K562 (cell line): ENCODE data around the gene DTNB. TPM values are rescaled to one million over a fixed set of nuclear protein-coding genes. Genes with fewer than 3 reads are reported as not detected.

ENCODE experiments used
- ATAC-seq: fragments of 200-7000 bp; cut with Tn5 transposase; 3 replicates; pipeline ENCODE4 v1.9.1; 2020; ENCODE audit warnings: moderate library complexity
- BruUV-seq: library from RNA; stranded (reverse); fragments of 400-500 nt; replicated peaks from 2 replicates; lab custom pipeline; 2021; lab: Mats Ljungman, UMichigan
- CTCF ChIA-PET: fragments of 300-600 bp; formaldehyde crosslinking; extraction: SDS; loops from one replicate; lab custom pipeline; 2021; ENCODE audit warnings: low intra/inter-chr PET ratio; lab: Yijun Ruan, JAX
- POLR2A ChIA-PET: fragments of 300-600, 350-650 bp; sonication (Branson Sonifier 250); formaldehyde crosslinking; extraction: SDS; loops from one replicate; lab custom pipeline; 2021; ENCODE audit warnings: antibody characterized with exemption, inconsistent platforms; lab: Yijun Ruan, JAX
- DNase-seq, 4 experiments: peaks; one replicate each; pipeline versions ENCODE4 v3.0.0 to v3.0.0-alpha.2; 2011 to 2018; ENCODE audit warnings: low spot score in 3 of 4, mixed read lengths in 3 of 4; ENCODE audit errors: extremely low read depth in 1 of 4
- FAIRE-seq: peaks from 2 replicates; lab custom pipeline; 2011; peaks lifted over from hg19 to GRCh38; lab: Jason Lieb, UNC
- H2AFZ ChIP-seq: 2 replicates; pipeline ENCODE4 v1.6.0; 2011; ENCODE audit warnings: low read depth, low read length, control low read depth, inconsistent platforms
- H3K27ac ChIP-seq: fragments of 200-600 bp; 3 replicates; pipeline ENCODE4 v1.8.0; 2011; ENCODE audit warnings: low read depth, mild to moderate bottlenecking, control low read depth, inconsistent platforms, low read length, moderate library complexity, mixed read lengths; ENCODE audit errors: extremely low read depth
- H3K27me3 ChIP-seq, 2 experiments: fragments of 300-600 bp in 1 of 2; 2 replicates in 1 of 2; 3 replicates in 1 of 2; pipeline versions ENCODE4 v1.6.0 to v1.8.0; 2011; ENCODE audit warnings: inconsistent platforms in 2 of 2, low read length in 2 of 2, mild to moderate bottlenecking in 1 of 2, mixed read lengths in 1 of 2, moderate library complexity in 1 of 2; ENCODE audit not compliant: control insufficient read depth in 2 of 2, insufficient read depth in 2 of 2
- H3K36me3 ChIP-seq: fragments of 300-600 bp; 3 replicates; pipeline ENCODE4 v1.8.0; 2011; ENCODE audit warnings: mild to moderate bottlenecking, low read length, inconsistent platforms; ENCODE audit not compliant: control insufficient read depth, insufficient read depth
- H3K4me1 ChIP-seq, 2 experiments: fragments of 200-600 bp in 1 of 2; replicated peaks in 1 of 2; 2 replicates in 1 of 2; 3 replicates in 1 of 2; pipeline versions ENCODE4 v1.5.1 to v1.8.0; 2011; ENCODE audit warnings: inconsistent platforms in 2 of 2, low read length in 2 of 2, mild to moderate bottlenecking in 1 of 2, mixed read lengths in 1 of 2, moderate library complexity in 1 of 2; ENCODE audit not compliant: control insufficient read depth in 2 of 2, insufficient read depth in 2 of 2
- H3K4me2 ChIP-seq: 2 replicates; pipeline ENCODE4 v1.6.1; 2011; ENCODE audit warnings: low read length, control low read depth, inconsistent platforms, mixed read lengths; ENCODE audit not compliant: insufficient read depth
- H3K4me3 ChIP-seq: fragments of 200-600 bp; sonication (generic), shearing (Covaris generic); 2 replicates; pipeline ENCODE4 v1.5.1; 2016; ENCODE audit warnings: control low read depth, inconsistent platforms
- H3K79me2 ChIP-seq: fragments of 200-600 bp; 3 replicates; pipeline ENCODE4 v1.8.0; 2011; ENCODE audit warnings: low read length, inconsistent platforms; ENCODE audit not compliant: control insufficient read depth, insufficient read depth
- H3K9ac ChIP-seq, 2 experiments: 2 replicates each; pipeline versions ENCODE4 v1.6.0 to v1.6.1; 2011; ENCODE audit warnings: low read depth in 2 of 2, low read length in 2 of 2, control low read depth in 1 of 2, inconsistent platforms in 1 of 2, mild to moderate bottlenecking in 1 of 2, mixed read lengths in 1 of 2; ENCODE audit not compliant: insufficient read depth in 1 of 2
- H3K9me1 ChIP-seq: one replicate; pipeline ENCODE4 v1.6.0; 2011; ENCODE audit warnings: inconsistent platforms, mild to moderate bottlenecking, low read length, moderate library complexity; ENCODE audit not compliant: control insufficient read depth, insufficient read depth
- H3K9me3 ChIP-seq: replicated peaks from 2 replicates; pipeline ENCODE4 v1.5.1; 2011; ENCODE audit warnings: low read depth, low read length, inconsistent platforms; ENCODE audit not compliant: control insufficient read depth, insufficient read depth
- H4K20me1 ChIP-seq: replicated peaks from 2 replicates; pipeline ENCODE4 v1.6.1; 2011; ENCODE audit warnings: low read length, inconsistent platforms, mixed read lengths; ENCODE audit not compliant: control insufficient read depth, insufficient read depth
- CEBPB ChIP-seq: fragments of 450-650 bp; IDR thresholded peaks from 2 replicates; pipeline ENCODE4 v1.6.1; 2016; ENCODE audit warnings: missing genetic modification characterization, missing compliant biosample characterization
- ELF2 ChIP-seq: fragments of 250-450 bp; sonication (Bioruptor Pico); IDR thresholded peaks from 2 replicates; pipeline ENCODE4 v1.5.0; 2021; ENCODE audit warnings: mild to moderate bottlenecking
- HDAC8 ChIP-seq: fragments of 450-650 bp; IDR thresholded peaks from 2 replicates; pipeline ENCODE4 v1.6.1; 2016; ENCODE audit warnings: mild to moderate bottlenecking, missing genetic modification characterization, moderate library complexity, missing compliant biosample characterization
- NR1H2 ChIP-seq: sonication (generic); formaldehyde crosslinking; IDR thresholded peaks from 2 replicates; pipeline ENCODE4 v1.4.0; 2020; ENCODE audit warnings: mild to moderate bottlenecking, missing genetic modification reagents
- SNRNP70 ChIP-seq: fragments of 200-400 bp; formaldehyde crosslinking; optimal IDR thresholded peaks from 2 replicates; pipeline ENCODE3; 2017; ENCODE audit warnings: low read depth, low read length
- SOX6 ChIP-seq: fragments of 450-650 bp; IDR thresholded peaks from 2 replicates; pipeline ENCODE4 v1.6.1; 2014; ENCODE audit warnings: mild to moderate bottlenecking
- SRF ChIP-seq, 2 experiments: fragments of 250-450, 450-650 bp in 1 of 2; sonication (Bioruptor Pico) in 1 of 2; sonication (generic) in 1 of 2; formaldehyde crosslinking; IDR thresholded peaks; 2 replicates each; pipeline versions ENCODE4 v1.5.0 to v1.5.1; 2020 to 2022; ENCODE audit warnings: mild to moderate bottlenecking in 1 of 2, missing genetic modification reagents in 1 of 2
- TEAD1 ChIP-seq, 2 experiments: fragments of 450-650 bp in 1 of 2; sonication (generic) in 1 of 2; formaldehyde crosslinking; IDR thresholded peaks; 2 replicates each; pipeline versions ENCODE4 v1.4.0 to v1.8.0; 2020 to 2022; ENCODE audit warnings: mild to moderate bottlenecking in 2 of 2, missing genetic modification reagents in 1 of 2
- ZBTB26 ChIP-seq: fragments of 450-650 bp; formaldehyde crosslinking; IDR thresholded peaks from 2 replicates; pipeline ENCODE4 v1.4.0; 2022; ENCODE audit warnings: missing genetic modification characterization
- ZNF717 ChIP-seq: fragments of 250-450 bp; sonication (Bioruptor Pico); IDR thresholded peaks from 2 replicates; pipeline ENCODE4 v1.5.0; 2021
- ZNF766 ChIP-seq: fragments of 200-800 bp; sonication (Bioruptor generic); conservative IDR thresholded peaks from 2 replicates; pipeline ENCODE4 v1.6.1; 2016; ENCODE audit warnings: missing genetic modification characterization, missing compliant biosample characterization
- WGBS: fragments of 100-300 bp; shearing (Covaris generic); methylation state at CpG from one replicate; pipeline ENCODE4 v1.1.6; 2016; ENCODE audit warnings: low coverage, mixed read lengths; ENCODE audit not compliant: insufficient coverage; ENCODE audit errors: missing lambda C conversion rate; 5-methylcytosine and 5-hydroxymethylcytosine counted together
- in situ Hi-C: fragments of 300-500 bp; cut with MboI; formaldehyde crosslinking; loops from 4 replicates; pipeline ENCODE4 v1.15.0; 2018; ENCODE audit warnings: inconsistent platforms, mixed read lengths
- intact Hi-C: fragments of 100-400 bp; cut with micrococcal nuclease; formaldehyde crosslinking; loops from 2 replicates; pipeline ENCODE4 v1.14.2; 2022
- polyA plus RNA-seq, 8 experiments: library from polyadenylated mRNA; depleted of rRNA in 4 of 8; stranded (reverse) in 5 of 8; unstranded in 3 of 8; fragments of >200 nt; fragmentation: Nextera tagmentation in 2 of 8; fragmentation: Illumina TruSeq in 1 of 8; extraction: Ambion mirVana in 2 of 8; extraction: Trizol in 1 of 8; gene quantifications; 2 replicates each; pipeline versions ENCODE4 v1.2.1 to v1.2.3, GENCODE V29; 2011 to 2014; ENCODE audit warnings: inconsistent platforms in 1 of 8, missing spikeins in 1 of 8
- total RNA-seq, 7 experiments: library from RNA; depleted of rRNA in 6 of 7; stranded (reverse); fragments of >200 nt in 6 of 7; fragmentation: Illumina TruSeq in 2 of 7; extraction: Trizol in 2 of 7; gene quantifications; 2 replicates each; pipeline versions ENCODE4 v1.2.1 to v1.2.3, GENCODE V29; 2011 to 2021; ENCODE audit warnings: low replicate concordance in 1 of 7

DTNB gene
- total and polyA plus RNA-seq, 9 of the 15 experiments (the other 6 are each of a cell fraction or from before 2014, with no cell fraction given), result 0.18 to 2.0 (median 0.77) TPM; not detected in 2

- Histone ChIP-seq H3K9me1 (no peaks in the 10 kb centered on the region), H2AFZ (no peak overlapping the region), H3K27me3 (peaks cover 0 to 24% of the 10 kb centered on the region in 2 experiments), H3K79me2 (no peaks in the 10 kb centered on the region), H3K4me1 (no peaks in the 10 kb centered on the region), H3K27ac (no peak overlapping the region), H3K4me3 (no peak overlapping the region), H3K36me3 (no peaks in the 10 kb centered on the region), H3K9me3 (no peaks in the 10 kb centered on the region), H3K9ac (no peak overlapping the region), H4K20me1 (no peaks in the 10 kb centered on the region), H3K4me2 (no peak overlapping the region)
- FAIRE-seq (no peak), ATAC-seq (no peak), DNase-seq (no peak)
- in situ Hi-C loops (no loop called here), intact Hi-C loops (no loop called here)
- BruUV-seq, result no TSS peak
- WGBS, result 6% methylated on average over 4 of the region's 4 CpGs
- POLR2A ChIA-PET, result no interaction called here
- no peak for TF ChIP-seq TEAD1 (CRISPR knock-in tag; IDR thresholded peaks at IDR 0.05)
- no peak for TF ChIP-seq ELF2 (CRISPR knock-in tag)
- TF ChIP-seq SNRNP70, result no peak
- no peak for TF ChIP-seq ZNF717 (CRISPR knock-in tag)
- TF ChIP-seq SOX6, result no peak
- CTCF ChIA-PET, result no interaction called here
These were observed 155.7 kb downstream of the DTNB start for GRCh38 chr2:25517701-25518100.

- Histone ChIP-seq H3K4me3 (no peak overlapping the region), H3K9me3 (no peaks in the 10 kb centered on the region)
- no TSS peak for BruUV-seq
These were observed 159.2 kb downstream of the DTNB start for GRCh38 chr2:25514043-25514637.

More at GRCh38 chr2:25514043-25514637, 159.2 kb downstream of the DTNB start:
- ChIA-PET CTCF (interaction anchor here (0.7 kb wide), 1 partner anchor 312 kb away, joined by 3 read pairs; no protein-coding TSS in a partner anchor), POLR2A (no interaction called here)
- FAIRE-seq, result no peak
- no peaks in the 10 kb centered on the region for H3K79me2 ChIP-seq
- no peak overlapping the region for H3K9ac ChIP-seq
- no peak overlapping the region for H3K4me2 ChIP-seq
- H3K27me3 ChIP-seq, result peaks cover 4 to 20% of the 10 kb centered on the region in 2 experiments; a peak in 4 of 5 replicates
- H3K9me1 ChIP-seq, result no peaks in the 10 kb centered on the region
- in situ Hi-C loops, result no loop called here
- no peaks in the 10 kb centered on the region for H3K4me1 ChIP-seq
- no peaks in the 10 kb centered on the region for H4K20me1 ChIP-seq
- 8% methylated on average over 3 of the region's 3 CpGs for whole genome bisulfite sequencing
- intact Hi-C loops, result no loop called here
- no peak overlapping the region for H3K27ac ChIP-seq
- no peak for TF ChIP-seq ZNF766 (CRISPR knock-in tag)
- no peak for TF ChIP-seq HDAC8 (tag)
- no peak for TF ChIP-seq NR1H2 (CRISPR knock-in tag)
- TF ChIP-seq SRF (CRISPR knock-in tag; IDR thresholded peaks at IDR 0.05), result no peak
- TF ChIP-seq CEBPB (tag), result no peak
- no peak for TF ChIP-seq ZBTB26 (CRISPR knock-in tag)
- H3K36me3 ChIP-seq, result no peaks in the 10 kb centered on the region
- H2AFZ ChIP-seq, result no peak overlapping the region
- ATAC-seq, result no peak
- no peak for DNase-seq
